Measurements from ENCODE around the gene AMMECR1. TPM values are rescaled to one million over a fixed set of nuclear protein-coding genes. Genes with fewer than 3 reads are reported as not detected.

The AMMECR1 gene
- total RNA-seq, 4 donors from 2014 or later = 7.1 to 15.3 (median 11.0) TPM

DNA sequence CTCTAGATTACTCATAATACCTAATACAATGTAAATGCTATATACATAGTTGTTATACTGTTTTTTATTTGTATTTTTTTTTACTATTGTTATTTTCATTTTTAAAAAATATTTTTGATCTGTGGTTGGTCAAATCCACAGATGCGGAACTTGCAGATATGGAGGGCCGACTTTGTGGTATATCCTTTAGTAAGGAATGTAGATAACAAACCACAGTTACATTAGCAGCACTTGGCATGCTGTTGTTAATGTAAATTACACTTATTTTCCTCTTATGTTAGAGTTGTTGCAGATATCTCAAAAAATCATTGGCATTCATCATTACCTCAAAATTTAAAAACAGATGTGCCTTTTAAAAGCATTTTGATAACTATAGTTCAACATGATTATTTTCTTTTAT, 164.0 kb downstream of the AMMECR1 start:
- TF ChIP-seq, protein P1, sequence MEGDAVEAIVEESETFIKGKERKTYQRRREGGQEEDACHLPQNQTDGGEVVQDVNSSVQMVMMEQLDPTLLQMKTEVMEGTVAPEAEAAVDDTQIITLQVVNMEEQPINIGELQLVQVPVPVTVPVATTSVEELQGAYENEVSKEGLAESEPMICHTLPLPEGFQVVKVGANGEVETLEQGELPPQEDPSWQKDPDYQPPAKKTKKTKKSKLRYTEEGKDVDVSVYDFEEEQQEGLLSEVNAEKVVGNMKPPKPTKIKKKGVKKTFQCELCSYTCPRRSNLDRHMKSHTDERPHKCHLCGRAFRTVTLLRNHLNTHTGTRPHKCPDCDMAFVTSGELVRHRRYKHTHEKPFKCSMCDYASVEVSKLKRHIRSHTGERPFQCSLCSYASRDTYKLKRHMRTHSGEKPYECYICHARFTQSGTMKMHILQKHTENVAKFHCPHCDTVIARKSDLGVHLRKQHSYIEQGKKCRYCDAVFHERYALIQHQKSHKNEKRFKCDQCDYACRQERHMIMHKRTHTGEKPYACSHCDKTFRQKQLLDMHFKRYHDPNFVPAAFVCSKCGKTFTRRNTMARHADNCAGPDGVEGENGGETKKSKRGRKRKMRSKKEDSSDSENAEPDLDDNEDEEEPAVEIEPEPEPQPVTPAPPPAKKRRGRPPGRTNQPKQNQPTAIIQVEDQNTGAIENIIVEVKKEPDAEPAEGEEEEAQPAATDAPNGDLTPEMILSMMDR (IDR thresholded peaks at IDR 0.05) = no peak
- TF ChIP-seq POLR2A (IDR thresholded peaks at IDR 0.05) = no peak
- WGBS, 2 donors = 82 to 90% methylated on average over 2 of the region's 2 CpGs
- H3K4me3 ChIP-seq (ENCODE audit: low read depth, poor library complexity, severe bottlenecking) = no peak overlapping the region
- intact Hi-C loops (cut with DNase I; ENCODE audit: low total_unique reads) = no loop called here
- DNase-seq (ENCODE audit: low spot score in 2 of 2) = no peak

DNA sequence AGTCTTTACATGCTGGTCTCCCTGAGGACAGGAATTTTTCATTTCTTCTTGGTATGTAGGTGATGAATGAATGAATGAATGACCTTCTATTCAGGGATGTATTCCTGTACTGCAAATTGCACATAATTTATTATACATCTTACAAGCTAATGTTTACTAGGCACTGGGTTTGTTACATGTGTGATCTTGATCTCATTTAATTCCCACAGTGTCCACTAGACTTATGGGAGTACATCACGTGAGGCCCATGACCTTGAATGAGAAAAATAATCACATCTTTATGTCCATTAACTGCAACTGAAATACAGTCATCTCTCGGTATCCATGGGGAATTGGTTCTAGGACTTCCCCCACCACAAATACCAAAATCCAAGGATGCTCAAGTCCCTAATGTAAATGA, 164.6 kb downstream of the AMMECR1 start:
- DNase-seq (ENCODE audit: low spot score in 2 of 2) = no peak
- WGBS, 2 donors = 81 to 85% methylated on average over 2 of the region's 2 CpGs
- intact Hi-C loops (cut with DNase I; ENCODE audit: low total_unique reads) = no loop called here
- no peak overlapping the region for H3K4me3 ChIP-seq (ENCODE audit: low read depth, poor library complexity, severe bottlenecking)
- no peak for TF ChIP-seq POLR2A (IDR thresholded peaks at IDR 0.05)
- TF ChIP-seq, protein P1 (IDR thresholded peaks at IDR 0.05) = no peak

DNA sequence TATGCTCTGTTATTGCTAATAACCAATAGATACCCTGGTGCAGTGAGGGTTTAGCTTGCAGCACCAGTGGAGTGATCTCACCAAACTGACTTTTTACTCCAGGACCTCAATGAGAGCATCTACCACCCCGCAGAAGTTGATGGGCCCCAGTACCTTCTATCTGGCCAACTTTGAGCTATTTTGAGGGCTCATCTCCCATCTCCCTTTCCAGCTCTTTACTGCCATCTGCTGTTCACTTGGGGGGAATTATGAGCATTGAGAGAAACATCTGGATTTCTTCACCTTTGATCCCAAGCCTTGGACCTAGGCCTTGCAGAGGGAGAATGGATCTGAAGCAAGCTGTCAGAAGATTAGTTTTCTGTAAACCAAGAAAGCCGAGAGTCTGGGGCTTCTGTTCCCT, 171.4 kb downstream of the AMMECR1 start:
- no peak overlapping the region for H3K4me3 ChIP-seq (ENCODE audit: low read depth, poor library complexity, severe bottlenecking)
- 16 to 32% methylated on average over 2 of the region's 2 CpGs for WGBS, 2 donors
- DNase-seq (ENCODE audit: low spot score in 2 of 2) = peak in 1 of 2 donors; percentile 21
- intact Hi-C loops (cut with DNase I; ENCODE audit: low total_unique reads) = no loop called here
- TF ChIP-seq, protein P1 (IDR thresholded peaks at IDR 0.05) = no peak
- no peak for TF ChIP-seq POLR2A (IDR thresholded peaks at IDR 0.05)

DNA sequence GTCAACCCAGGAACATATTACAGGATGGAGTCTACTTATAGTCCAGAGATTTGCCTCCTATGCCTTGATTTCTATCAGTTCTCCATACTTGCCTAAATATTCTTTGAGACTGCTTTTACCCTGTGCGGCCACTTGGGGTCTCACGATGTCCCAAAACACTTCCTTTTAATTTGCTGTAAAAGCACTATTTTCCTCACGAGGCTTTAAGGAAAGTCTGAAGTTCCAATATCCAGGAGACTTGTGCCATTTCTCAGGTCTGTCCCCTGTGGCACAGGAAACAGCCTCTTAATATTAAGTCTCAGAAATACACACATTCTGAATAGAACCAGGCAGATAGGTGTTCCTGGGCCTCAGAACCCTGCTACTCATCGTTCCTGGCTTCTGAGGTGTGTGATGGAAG, 172.0 kb downstream of the AMMECR1 start:
- no peak for TF ChIP-seq POLR2A (IDR thresholded peaks at IDR 0.05)
- TF ChIP-seq, protein P1 (IDR thresholded peaks at IDR 0.05) = no peak
- H3K4me3 ChIP-seq (ENCODE audit: low read depth, poor library complexity, severe bottlenecking) = no peak overlapping the region
- DNase-seq (ENCODE audit: low spot score in 2 of 2) = no peak
- 12 to 19% methylated on average over 4 of the region's 4 CpGs for WGBS, 2 donors
- intact Hi-C loops (cut with DNase I; ENCODE audit: low total_unique reads) = no loop called here

DNA sequence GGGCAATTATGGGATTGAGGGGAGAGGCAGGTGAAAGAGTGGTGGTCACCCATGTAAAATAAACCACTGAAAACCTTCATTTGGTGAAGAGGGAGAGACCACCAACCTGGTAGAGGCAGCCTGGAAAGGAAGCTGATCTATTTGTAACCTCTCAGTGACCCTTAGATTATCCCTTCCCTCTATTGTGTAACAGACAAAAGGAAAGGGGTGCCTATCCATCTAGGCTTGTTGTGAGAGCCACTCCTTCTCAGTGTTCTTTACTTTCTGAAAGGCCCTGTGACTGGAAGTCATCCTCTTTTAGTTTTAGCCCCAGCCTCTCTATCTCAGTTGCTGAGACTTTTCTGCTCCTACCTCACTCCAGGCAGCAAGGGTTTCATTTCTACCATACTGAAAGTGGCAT, 172.6 kb downstream of the AMMECR1 start:
- TF ChIP-seq, protein P1 (IDR thresholded peaks at IDR 0.05) = no peak
- no peak for TF ChIP-seq POLR2A (IDR thresholded peaks at IDR 0.05)
- DNase-seq (ENCODE audit: low spot score in 2 of 2) = no peak
- no peak overlapping the region for H3K4me3 ChIP-seq (ENCODE audit: low read depth, poor library complexity, severe bottlenecking)
- intact Hi-C loops (cut with DNase I; ENCODE audit: low total_unique reads) = no loop called here

Other genes with a start within 250 kb of the AMMECR1 start
- under 1 TPM in 1 of 4 donors, not detected in 3; 0.30 TPM for gene RTL9, start 40.8 kb upstream of the AMMECR1 start, total RNA-seq